Skin of body (tissue), 2 donors: ENCODE measurements around the gene CAMK2B. TPM values are rescaled to one million over a fixed set of nuclear protein-coding genes. Genes with fewer than 3 reads are reported as not detected.
A peak's percentile ranks its signal among the peaks of the same experiment; 100 is the strongest.

ENCODE experiments used
- DNase-seq: peaks from one replicate; lab custom pipeline; 2025; lab: John Stamatoyannopoulos, UW
- total RNA-seq: library from RNA; depleted of rRNA; stranded (reverse); fragments of >200 nt; gene quantifications from one replicate; pipeline ENCODE4 v1.2.3, GENCODE V29; 2014

Gene CAMK2B
- total RNA-seq, 1 donor from 2014 or later, result 2.2 TPM

- no peak for DNase-seq
Measured at GRCh38 chr7:44258423-44258760, 67.0 kb downstream of the CAMK2B start.

GRCh38 chr7:44257618-44258422, 67.6 kb downstream of the CAMK2B start:
- DNase-seq, result peak; percentile 73

DNA sequence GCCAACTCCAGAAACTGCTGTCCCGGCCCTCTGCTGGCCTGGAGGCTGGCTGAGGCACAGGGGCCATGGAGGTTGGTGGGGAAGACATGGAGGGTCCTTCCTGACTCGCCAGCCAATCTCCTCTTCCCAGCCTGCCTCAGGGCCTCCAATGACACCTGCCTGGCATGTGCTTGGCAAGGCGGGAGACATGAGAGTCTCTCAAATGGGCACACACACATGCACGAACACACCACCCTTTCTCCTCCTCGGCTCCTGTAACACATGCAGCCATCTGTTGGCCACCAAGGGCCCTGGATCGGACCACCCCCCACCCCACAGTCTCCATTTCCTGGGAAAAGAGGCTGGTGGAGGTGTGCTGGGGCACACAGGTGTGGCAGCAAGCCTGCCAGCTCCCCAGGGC, 68.2 kb downstream of the CAMK2B start:
- DNase-seq, result no peak

DNA sequence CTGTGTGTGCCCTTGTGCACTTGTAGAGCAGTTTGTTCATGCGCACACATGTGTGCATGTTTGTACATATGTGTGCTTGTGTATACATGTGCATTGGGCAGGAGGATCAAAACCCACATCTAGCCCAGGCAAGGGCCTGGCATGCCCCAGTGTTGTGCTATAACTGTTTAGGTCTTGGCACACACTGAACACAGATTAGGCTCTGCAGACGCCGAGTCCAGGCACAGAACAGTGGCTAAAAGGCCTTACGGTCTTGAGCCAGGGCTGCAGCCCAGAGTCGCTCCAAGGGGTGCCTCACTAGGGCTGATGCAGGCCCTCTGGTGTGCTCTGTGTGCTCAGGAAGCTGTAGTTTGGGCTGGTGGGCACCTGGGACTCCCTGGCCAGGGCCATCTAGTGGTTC, 68.9 kb downstream of the CAMK2B start:
- no peak for DNase-seq

GRCh38 chr7:44251881-44252280, 73.5 kb downstream of the CAMK2B start:
- no peak for DNase-seq

GRCh38 chr7:44251269-44251668, 74.1 kb downstream of the CAMK2B start:
- DNase-seq, result no peak

GRCh38 chr7:44249639-44250234, 75.7 kb downstream of the CAMK2B start:
- no peak for DNase-seq

DNA sequence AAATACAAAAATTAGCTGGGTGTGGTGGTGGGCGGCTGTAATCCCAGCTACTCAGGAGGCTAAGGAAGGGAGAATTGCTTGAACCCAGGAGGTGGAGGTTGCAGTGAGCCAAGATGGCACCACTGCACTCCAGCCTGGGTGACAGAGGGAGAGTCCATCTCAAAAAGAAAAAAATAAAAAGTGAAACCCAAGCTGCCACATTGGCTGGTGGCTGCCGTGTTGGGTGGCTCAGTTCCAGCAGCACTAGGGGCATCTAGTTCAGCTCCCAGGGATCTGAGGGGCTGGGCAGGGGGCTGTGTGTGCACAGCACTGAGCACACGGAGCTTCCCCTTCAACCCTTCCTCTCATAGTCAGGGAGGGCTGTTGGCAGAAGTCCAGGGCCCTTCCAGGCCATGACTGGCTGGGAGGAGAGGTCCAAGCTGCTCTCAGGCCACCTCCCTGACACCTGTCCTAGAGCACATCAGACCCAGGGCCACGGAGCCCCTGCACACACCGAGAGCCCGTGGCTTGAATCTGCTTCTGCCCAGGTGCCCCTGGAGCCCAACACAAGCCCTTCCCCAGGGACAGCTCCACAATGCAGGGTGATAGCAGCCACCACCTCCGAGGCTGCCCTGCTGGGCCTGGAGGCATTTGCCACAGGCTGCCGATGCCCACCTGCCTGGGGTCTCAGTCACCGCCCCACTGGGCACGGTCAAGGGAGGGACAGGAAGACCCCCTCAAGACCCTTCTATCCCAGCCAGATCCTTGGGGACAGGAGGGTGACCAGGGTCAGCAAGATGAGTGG, 77.3 kb downstream of the CAMK2B start:
- DNase-seq, result no peak

GRCh38 chr7:44246396-44247113, 78.8 kb downstream of the CAMK2B start:
- DNase-seq, result no peak

- no peak for DNase-seq
Measured at GRCh38 chr7:44244282-44244681, 81.1 kb downstream of the CAMK2B start.

- DNase-seq, result no peak
Measured at GRCh38 chr7:44242091-44242490, 83.3 kb downstream of the CAMK2B start.

GRCh38 chr7:44240983-44241510, 84.3 kb downstream of the CAMK2B start:
- DNase-seq, result peak; percentile 41

GRCh38 chr7:44240376-44240775, 85.0 kb downstream of the CAMK2B start:
- no peak for DNase-seq

DNA sequence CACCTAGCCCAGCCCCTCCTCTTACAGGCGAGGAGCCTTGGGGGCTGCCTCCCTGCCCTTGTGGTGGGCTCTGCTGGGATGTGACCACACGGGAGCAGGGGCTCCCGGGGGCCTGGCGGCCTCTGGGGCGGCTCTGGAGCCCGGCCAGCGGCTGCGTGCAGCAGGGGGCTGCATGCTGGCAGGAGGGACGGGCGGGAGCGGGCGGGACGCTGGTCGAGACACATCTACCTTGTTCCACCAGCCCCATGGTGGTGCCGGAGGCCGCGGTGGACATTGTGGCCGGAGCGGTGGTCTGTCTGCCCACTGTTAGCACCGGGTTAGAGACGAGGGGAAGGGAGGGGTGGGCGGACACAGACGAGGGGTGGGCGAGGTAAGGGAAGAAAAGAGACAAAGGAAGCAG, 86.0 kb downstream of the CAMK2B start:
- no peak for DNase-seq

- no peak for DNase-seq
Measured at GRCh38 chr7:44238116-44238695, 87.2 kb downstream of the CAMK2B start.

DNA sequence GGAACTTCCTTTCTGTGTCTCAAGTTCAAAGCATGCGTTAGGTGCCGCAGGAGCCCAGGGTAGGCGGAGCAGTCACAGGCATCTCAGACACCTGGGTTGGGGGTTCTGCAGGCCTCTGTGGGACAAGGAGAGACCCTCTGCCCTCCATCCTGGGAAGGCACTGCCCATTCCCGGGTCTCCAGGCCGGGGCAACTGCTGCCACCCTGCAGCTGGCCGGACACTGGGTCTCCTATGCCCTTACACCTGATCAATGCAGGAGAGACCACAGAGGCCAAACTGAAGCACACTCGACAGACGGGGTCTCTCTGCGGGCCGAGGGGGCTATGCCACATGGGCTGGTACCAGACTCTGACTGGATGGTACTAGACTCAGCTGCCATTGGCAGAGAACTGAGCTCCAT, 87.7 kb downstream of the CAMK2B start:
- no peak for DNase-seq

DNA sequence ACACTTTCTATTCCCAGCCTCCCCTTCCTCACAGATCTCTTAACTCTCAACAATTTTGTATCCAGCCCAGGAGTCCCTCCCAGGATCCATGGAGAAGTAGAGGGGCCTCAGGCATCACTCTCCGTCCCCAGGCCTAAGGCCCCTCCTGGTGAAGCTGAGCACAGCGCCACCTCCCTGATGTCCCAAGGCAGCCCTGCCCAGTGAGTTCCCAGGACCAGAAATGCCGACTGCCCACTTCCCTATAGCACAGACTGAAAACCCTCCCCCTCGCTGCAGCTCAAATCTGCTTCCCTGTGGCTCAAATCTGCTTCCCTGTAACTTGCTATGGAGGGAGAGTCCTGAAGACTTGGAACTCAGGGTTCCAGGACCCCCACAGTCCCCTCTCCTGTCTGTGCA, 89.1 kb downstream of the CAMK2B start:
- DNase-seq, result no peak

DNA sequence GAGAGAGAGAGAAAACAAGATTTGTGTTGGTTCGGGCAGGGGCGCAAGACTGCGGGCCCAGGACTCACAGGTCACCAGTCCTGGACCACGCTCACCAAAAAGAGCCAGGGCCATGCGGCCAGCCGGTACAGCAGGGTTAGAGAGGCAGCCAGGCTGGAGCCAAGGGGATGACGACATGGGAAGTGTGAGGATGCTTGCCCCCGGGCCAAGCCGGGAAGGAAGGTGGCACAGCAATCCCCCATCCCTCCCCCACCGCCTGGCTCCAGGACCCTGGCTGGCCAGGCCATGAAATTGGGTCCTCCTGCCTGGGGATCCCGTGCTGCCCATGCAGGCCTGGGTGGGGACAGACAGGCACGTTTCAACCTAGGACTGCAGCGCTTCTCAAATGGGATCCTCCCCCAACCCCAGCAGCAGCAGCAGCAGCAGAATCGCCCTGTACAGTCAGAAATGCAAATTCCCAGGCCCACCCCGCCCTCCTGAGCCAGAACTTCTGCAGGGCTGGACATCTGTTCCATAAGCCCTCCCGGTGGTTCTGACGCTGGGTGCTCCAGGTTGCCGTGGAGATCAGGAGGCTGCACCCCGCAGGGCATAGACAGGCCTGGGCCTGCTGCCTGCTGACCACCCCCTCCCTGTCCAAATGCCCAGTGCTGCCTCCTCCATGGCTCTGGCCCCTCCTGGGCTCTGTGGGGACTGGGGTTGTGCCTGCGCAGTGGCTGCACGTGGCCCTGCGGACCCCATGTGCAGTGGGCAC, 89.6 kb downstream of the CAMK2B start:
- no peak for DNase-seq

DNA sequence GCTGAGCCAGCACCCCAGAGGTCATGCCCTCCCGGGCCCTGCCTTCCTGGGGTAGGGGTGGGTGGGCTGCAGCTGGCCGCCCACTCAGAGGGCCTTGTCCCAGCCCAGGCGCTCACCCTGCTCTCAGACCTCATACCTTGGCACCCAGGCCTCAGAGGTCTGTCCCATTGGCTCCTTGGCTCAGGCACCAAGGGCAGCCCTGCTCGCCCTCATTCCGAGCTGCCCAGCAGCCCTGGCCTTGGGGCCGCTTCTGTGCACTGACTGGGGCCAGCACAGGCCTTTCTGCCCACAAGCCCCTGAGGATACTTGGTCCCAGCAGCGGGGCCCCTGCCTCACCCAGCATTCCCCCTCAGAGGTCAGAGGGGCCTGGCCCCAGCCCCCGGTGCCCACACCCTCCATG, 90.3 kb downstream of the CAMK2B start:
- no peak for DNase-seq

GRCh38 chr7:44232901-44233715, 92.3 kb downstream of the CAMK2B start:
- no peak for DNase-seq
